Hematopoietic multipotent progenitor cell treated with erythropoietin and hydrocortisone succinate and interleukin-3 and kit ligand, for 4 days (in vitro differentiated cells): Measurements from ENCODE around the gene REV3L.
"Not testable (repeated sequence)": the region's sequence is repeated elsewhere in the genome, so short reads cannot be mapped to it uniquely, and the experiment has no call there.

Source experiments
- DNase-seq: peaks from one replicate; pipeline ENCODE4 v3.0.0-alpha.2; 2015

The REV3L gene

DNA sequence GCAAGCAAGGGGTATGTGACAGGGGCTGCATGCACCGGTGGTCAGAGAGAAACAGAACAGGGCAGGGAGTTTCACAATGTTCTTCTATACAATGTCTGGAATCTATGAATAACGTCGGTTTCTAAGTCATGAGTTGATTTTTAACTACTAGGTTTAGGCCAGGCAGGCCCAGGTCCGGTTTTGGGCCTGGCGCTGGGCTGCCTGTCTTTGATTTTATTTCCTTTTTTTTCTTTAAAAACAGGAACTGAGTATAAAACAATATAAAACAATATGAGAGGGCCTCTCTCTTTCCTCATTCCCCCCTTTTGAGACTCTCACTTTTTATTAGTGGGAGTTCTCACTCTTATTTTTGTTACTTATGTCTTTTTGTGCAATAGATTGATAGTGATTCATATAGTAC is 198.7 kb downstream of the REV3L start:
- not testable (repeated sequence) for DNase-seq

DNA sequence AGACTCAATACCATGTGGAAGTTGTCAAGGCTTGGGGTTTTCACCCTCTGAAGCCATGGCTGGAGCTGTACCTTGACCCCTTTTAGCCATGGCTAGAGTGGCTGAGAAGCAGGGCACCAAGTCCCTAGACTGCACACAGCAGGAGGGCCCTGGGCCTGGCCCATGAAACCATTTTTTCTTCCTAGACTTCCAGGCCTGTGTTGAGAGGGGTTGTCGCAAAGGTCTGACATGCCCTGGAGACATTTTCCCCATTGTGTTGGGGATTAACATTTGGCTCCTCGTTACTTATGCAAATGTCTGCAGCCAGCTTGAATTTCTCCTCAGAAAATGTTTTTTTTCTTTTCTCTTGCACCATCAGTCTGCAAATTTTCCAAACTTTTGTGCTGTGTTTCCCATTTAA is 199.3 kb downstream of the REV3L start:
- no peak for DNase-seq

GRCh38 chr6:111282515-111282914 is 200.5 kb downstream of the REV3L start:
- DNase-seq: no peak

DNA sequence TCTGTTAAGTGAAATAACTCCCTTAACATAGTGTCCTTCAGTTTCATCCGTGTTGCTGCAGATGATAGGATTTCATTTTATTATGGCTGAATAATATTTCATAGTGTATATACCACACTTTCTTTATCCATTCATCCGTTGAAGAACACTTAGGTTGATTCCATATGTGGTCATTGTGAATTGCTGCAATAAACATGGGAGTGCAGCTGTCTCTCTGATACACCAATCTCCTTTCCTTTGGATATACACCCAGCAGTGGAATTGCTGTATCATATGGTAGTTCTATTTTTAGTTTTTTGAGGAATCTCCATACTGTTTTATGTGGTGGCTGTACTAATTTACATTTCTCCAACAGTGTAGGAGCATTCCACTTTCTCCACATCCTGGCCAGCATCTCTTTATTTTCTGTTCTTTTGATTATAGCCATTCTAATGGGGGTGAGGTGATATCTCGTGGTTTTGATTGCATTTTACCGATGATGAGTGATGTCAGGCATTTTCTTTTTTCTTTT is 202.5 kb downstream of the REV3L start:
- no peak for DNase-seq

- DNase-seq: no peak
Measured at GRCh38 chr6:111278731-111279130, 204.3 kb downstream of the REV3L start.

- DNase-seq: no peak
Measured at GRCh38 chr6:111277819-111278218, 205.2 kb downstream of the REV3L start.

DNA sequence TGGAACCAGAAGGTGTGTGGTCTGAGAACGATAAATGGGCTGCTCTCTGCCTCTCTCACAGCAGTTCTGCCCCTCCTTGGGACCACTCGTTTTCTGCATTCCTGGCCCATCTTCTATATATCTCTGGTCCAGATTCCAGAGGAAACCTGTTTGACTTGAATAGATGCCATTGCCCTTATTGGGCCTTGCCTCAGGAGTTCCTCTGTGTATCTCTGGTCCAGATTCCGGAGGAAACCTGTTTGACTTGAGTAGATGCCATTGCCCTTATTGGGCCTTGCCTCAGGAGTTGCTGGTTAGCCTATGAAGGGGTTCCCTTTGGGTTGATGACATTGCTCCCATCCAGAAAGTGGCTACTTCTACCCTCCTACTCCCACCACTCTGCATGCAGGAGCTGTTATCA is 206.3 kb downstream of the REV3L start:
- DNase-seq: no peak

GRCh38 chr6:111276335-111276734 is 206.7 kb downstream of the REV3L start:
- peak; percentile 74 for DNase-seq

- DNase-seq: no peak
Measured at GRCh38 chr6:111274593-111275217, 208.3 kb downstream of the REV3L start.

GRCh38 chr6:111270121-111270520 is 212.9 kb downstream of the REV3L start:
- DNase-seq: no peak

DNA sequence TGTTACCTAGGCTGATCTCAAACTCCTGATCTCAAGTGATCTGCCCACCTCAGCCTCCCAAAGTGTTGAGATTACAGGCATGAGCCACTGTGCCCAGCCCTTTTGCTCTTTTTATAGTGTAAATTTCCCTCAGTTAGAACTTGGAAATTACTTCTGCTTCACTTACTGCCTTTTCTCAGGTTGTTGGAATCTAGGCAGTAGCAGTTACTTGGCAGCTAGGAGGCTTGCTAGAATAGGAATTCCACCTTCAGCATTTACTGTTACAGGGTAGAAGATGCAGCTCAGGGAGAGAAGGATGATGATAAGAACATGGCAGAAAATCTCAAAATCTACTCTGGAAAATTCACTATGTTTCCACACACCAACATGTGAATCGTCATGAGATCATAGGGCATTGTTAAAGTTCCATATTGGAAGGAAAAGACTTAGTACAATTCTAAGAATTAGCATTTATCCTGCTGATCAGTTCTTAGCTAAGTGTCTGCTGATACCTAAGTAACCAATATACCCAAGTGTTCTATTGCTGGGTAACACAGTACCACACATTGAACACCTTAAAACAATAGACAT is 213.5 kb downstream of the REV3L start:
- DNase-seq: no peak

- no peak for DNase-seq
Measured at GRCh38 chr6:111267764-111268333, 215.2 kb downstream of the REV3L start.

GRCh38 chr6:111266276-111266675 is 216.7 kb downstream of the REV3L start:
- DNase-seq: no peak

- DNase-seq: peak; percentile 91
Measured at GRCh38 chr6:111265842-111266241, 217.2 kb downstream of the REV3L start.

- DNase-seq: peak; percentile 55
Measured at GRCh38 chr6:111263837-111264236, 219.2 kb downstream of the REV3L start.

DNA sequence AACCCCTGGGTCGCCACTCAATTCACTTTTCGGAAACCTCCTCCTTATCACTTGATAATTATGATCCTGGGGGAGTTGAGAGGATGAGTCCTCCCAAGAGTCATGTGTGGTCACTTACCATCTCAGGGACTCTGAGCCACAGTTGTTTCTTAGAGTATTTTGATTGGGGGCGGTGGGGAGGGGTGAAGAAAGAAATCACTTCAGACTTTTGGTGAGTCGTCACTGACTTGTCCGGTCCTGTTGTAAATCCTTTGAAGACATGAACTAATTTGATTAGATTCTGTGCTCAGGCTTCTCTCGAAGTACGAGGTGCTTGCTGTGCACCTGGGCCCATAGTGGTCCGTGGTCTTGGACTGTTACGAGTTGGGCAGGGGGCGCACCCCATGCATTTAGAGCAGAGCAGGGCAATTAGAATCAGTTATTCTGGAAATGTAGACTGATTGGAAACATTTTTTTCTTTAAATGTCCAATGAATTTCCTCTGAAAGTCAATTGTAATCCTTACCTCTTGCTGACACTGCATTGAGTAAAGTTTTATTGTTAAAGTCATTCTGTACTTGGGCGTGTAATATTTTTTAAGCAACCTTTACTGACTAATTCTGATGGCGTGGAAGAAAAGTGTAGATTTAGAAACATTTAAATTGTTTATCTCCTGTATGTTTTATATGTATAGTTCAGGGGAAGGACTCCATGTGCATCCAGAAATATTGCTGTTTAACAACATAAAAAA is 222.3 kb downstream of the REV3L start:
- DNase-seq: no peak

DNA sequence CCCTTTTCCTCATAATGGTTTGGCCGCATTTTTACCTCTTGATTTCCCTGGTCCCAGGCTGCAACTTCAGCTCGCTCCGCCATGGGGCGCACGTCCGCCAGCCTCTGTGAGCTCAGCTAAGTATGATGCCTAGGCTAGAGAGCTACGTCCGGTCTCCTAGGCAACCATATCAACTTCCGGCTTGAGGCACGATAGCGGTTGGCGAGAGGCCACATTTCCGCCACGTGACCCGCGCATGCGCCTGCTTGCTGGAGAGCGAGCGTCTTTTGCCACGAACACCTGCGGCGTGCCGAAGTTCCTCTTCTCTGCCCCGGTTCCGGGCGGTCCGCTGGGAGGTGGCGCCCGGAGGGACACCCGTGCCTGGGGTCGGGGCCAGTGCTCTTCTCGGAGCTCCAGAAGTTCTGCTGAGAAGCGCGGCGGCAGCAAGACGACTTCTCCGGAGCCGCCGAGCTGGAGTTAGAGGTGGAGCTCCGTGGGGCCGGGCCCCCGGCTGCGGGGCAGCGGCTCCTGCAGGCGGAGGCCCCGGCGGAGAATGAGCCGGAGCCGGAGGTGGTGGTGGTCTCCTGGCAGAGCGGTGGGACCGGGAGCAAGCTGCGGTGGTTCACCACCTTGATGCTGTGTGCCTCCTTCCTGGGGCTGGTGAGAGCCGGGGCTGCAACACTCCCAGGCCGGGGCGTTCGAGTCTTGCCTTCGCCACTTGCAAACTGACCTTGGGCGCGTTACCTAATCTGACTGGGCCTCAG is 223.8 kb downstream of the REV3L start:
- DNase-seq: peak; percentile 100

DNA sequence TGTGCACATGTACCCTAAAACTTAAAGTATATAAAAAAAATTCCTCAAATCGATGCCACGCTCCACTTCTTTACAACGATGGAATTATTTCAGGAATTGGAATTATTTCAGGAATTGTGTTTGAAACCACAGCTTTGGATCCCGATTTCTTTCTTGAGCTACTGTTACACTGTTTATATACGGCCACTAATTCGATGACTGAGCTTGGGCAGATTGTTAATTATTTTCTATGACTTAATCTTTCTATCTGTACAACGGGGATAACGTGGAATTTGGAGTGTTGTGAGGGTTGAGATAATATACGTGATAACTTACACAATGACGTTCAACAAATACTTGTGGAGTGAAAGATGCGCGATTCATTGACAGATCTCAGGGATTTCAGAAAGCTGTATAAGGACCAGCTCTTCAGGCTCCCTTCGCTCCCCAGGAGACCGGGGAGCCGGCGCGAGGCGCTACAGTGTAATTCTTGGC is 224.4 kb downstream of the REV3L start:
- no peak for DNase-seq

- no peak for DNase-seq
Measured at GRCh38 chr6:111258010-111258409, 225.0 kb downstream of the REV3L start.

- peak; percentile 60 for DNase-seq
Measured at GRCh38 chr6:111256646-111257045, 226.4 kb downstream of the REV3L start.

GRCh38 chr6:111255838-111256237 is 227.2 kb downstream of the REV3L start:
- not testable (repeated sequence) for DNase-seq

DNA sequence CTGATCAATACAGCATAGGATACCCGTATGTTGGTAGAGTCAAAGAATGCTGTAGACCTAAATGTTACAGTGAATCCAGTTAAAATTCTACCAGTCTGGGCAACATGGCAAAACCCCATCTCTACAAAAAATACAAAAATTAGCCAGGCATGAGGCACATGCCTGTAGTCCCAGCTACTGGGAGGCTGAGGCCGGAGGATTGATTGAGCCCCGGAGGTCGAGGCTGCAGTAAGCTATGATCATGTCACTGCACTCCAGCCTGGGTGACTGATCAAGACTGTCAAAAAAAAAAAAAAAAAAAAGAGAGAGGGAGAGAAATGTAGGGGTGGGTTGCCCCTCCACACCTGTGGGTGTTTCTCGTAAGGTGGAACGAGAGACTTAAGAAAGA is 228.2 kb downstream of the REV3L start:
- no peak for DNase-seq
